Hepatocyte (in vitro differentiated cells): ENCODE results near the gene PLA2G2C.

Source experiments
- CTCF ChIP-seq: fragments of 200-600 bp; sonication (generic); IDR thresholded peaks from 2 replicates; pipeline ENCODE4 v1.5.1; 2016; ENCODE audit warnings: antibody characterized with exemption, mild to moderate bottlenecking; ENCODE audit not compliant: poor library complexity
- EZH2 ChIP-seq: fragments of 200-600 bp; sonication (generic); IDR thresholded peaks from 2 replicates; pipeline ENCODE4 v1.6.1; 2016; ENCODE audit warnings: antibody characterized with exemption, mild to moderate bottlenecking, borderline replicate concordance
- EZH2phosphoT487 ChIP-seq: fragments of 200-600 bp; sonication (generic); IDR thresholded peaks from one replicate; pipeline ENCODE4 v1.6.1; 2018; ENCODE audit warnings: antibody characterized with exemption, mild to moderate bottlenecking, low read depth, moderate library complexity; ENCODE audit not compliant: unreplicated experiment, severe bottlenecking

- TF ChIP-seq CTCF (no peak), EZH2 (no peak), EZH2phosphoT487 (no peak)
These were observed 25.9 kb upstream of the PLA2G2C start for GRCh38 chr1:20212085-20212684.
